NCI-H146 treated with DMSO at 0.1 percent for 48 hours (cell line): ENCODE data around the gene RNU6-8.

Experiments
- DNase-seq: peaks from one replicate; lab custom pipeline; 2025; ENCODE audit not compliant: unreplicated experiment; lab: John Stamatoyannopoulos, UW

The RNU6-8 gene

GRCh38 chr14:32202998-32203882 is at the start of gene RNU6-8:
Gene RNU6-8 (minus strand): TSS chr14:32203269.
- peak; percentile 49 for DNase-seq

DNA sequence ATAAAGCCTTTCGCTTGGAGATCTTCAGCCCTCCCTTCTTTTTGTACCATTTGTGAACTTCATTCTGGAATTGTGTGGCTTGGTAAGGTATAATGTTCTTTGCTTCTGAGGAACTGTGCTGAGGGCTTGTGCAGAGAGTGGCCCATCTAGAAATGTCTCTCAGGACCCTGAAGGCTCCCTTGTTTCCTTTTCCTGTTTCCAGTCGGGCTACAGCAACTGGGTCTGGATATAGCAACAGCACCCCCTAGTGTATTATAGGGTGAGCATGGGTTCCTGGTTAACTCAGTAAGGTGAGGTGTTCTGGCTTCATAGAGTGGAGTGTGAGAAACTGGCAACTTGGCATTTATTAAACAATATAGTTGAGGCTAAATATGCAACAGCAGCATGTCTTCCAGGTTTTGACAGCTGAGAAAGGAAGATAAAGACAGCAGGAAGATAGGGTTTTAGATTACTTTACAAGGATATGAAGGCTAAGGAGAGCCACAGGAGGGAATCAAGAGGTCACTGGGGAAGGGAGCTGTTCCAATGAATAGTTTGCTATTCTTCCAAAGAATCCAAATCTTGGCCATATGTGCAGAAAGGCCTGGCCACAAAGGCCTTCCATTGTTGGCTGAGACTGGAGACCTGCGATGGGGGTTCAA is 49.1 kb upstream of the RNU6-8 start:
- peak; percentile 47 for DNase-seq

GRCh38 chr14:32251530-32251929 is 48.5 kb upstream of the RNU6-8 start:
- no peak for DNase-seq

- DNase-seq, result no peak
These were observed 47.6 kb upstream of the RNU6-8 start for GRCh38 chr14:32250681-32251080.

DNA sequence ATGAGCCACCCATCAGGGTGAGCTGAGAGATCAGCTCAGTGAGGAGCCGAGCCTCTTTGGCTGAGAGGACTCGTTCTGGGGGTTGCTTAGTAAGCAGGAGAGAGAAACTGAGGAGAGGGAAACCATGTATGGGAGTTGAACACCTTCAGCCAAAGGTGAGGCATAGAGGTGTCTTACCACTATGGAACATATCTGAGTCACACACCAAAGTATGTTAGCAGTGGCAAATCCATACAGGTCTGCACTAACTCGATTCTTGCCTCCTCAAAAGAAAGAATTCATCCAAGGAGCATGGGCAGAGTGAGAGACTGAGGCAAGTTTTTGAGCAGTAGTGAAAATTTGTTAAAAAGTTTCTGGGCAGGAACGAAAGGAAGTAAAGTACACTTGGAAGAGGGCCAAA is 46.7 kb upstream of the RNU6-8 start:
- DNase-seq, result no peak

- DNase-seq, result no peak
These were observed 46.3 kb upstream of the RNU6-8 start for GRCh38 chr14:32249371-32249770.

DNA sequence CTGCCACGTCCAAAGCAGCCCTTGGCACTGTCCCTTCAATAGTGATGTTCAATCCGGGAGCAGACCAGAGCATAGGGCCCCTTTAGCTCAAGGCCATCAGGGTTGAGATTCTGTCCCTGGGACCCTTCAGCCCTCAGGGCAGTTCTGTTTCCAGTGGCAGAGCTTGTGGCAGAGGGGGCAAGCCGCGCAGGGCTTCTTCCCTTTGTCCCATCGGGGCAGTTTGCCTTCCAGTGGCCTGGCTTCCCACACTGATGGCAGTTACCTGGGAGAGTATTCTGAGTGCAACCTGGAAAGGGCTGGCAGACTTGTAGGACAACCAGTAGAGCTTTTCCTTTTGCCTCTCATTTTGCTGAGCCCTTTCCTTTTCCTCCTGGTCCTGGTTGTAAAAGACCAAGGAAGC is 43.7 kb upstream of the RNU6-8 start:
- DNase-seq, result no peak

GRCh38 chr14:32244404-32244803 is 41.3 kb upstream of the RNU6-8 start:
- DNase-seq, result no peak

DNA sequence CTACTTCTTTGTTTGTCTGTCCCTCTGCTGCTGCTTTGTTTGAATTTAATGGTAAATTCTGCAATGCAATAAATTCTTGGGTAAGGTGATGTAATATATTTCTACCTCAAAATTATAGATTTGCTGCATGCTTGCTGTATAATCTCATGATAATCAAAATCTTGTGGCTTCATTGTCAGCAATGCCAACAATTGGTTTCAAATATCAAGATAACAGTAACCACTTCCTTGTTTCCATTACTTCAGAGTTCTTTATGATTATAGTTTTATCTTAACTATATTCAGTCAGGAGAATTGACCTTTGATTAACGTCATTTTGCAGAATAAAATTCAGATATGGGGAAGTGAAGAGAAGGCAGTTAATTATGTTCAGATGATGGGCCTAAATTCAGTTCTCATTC is 30.2 kb upstream of the RNU6-8 start:
- DNase-seq, result no peak

DNA sequence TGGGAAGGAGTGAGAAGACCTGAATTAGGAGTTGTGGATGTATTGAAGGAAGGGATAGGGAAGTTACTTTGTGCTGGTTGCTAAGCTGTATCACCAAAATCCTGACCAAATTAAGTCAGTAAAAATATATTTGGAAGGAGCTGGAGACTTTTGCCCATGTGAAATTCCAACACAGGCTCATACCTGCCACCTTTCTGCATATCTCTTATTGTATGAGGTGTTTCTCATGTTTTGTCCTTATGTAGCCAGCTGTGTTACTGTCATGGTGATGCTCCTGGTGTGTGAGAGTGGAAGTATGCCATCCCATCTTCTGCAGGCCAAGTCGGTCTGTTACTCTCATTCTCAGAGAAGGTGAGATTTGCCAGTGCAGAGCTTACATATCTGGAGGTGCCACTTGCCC is 29.4 kb upstream of the RNU6-8 start:
- DNase-seq, result no peak

- DNase-seq, result no peak
These were observed 27.7 kb upstream of the RNU6-8 start for GRCh38 chr14:32230695-32231280.

GRCh38 chr14:32230181-32230580 is 27.1 kb upstream of the RNU6-8 start:
- no peak for DNase-seq

- DNase-seq, result no peak
These were observed 23.0 kb upstream of the RNU6-8 start for GRCh38 chr14:32226056-32226455.

GRCh38 chr14:32225378-32225920 is 22.4 kb upstream of the RNU6-8 start:
- no peak for DNase-seq

DNA sequence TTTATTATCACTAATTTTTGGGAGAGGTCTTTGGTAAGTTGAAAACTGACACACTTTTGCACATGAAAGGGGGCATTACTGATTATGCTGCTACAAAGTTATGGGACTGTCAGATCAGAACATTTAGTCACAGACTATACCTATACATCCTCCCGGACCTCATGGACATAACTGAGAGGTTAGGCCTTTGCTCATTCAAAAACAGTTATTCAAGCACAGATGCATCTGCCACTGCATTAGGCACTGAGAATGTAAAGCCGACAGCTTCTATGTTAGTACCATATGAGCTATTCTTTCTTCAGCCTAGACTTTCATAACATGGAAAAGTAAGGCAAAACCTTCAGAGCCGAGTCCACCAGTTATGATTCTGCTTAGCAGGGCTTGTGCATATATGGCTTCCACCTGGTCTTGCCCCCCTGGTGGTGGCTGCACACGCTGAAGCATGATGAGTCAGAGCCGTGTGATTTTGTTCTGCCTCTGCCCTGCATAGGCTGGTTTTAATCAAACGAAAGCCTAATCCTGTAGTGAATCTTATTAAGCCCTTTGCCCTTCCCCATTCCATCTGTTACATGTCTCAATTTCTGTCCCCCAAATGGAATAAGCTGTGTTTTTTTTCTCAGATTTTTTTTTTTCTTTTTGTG is 21.8 kb upstream of the RNU6-8 start:
- DNase-seq, result peak; percentile 58

DNA sequence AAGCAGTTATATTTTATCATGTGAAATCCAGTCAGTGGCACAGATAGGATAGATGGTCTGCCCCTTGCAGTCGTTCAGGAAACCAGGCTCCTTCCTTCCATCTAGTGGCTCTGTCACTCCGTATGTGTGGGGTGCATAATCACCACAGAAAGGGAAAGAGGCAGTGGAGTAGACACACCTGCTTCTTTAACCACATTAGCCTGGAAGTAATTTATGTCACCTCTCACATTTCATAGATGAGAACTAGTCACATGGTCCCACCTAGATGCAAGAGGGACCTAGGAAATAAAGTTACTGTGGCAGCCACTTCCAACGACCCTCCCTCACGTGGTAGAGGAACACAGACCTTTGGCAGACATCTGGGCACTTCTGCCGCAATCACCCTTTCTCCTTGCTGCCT is 14.2 kb upstream of the RNU6-8 start:
- DNase-seq, result peak; percentile 44

DNA sequence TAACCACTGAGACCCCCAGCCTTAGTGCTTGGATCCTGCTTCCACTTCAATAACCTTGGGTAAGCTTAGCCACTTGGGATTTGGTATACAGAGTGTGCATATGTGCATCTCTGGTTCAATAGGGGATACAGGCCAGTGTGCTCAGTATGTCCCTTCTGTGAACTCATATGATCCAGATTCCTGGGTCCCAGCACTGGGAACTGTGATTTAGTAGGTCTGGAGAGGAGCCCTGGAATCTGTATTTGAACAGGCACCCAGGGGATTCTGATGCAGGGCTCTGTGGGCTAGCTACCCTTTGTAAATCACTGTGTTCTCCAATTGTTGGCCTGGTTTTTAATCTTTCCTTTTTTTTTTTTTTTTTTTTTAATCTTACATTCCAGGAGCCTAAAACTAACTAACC is 9.8 kb upstream of the RNU6-8 start:
- no peak for DNase-seq

- no peak for DNase-seq
These were observed 8.0 kb upstream of the RNU6-8 start for GRCh38 chr14:32211068-32211404.

GRCh38 chr14:32209471-32209870 is 6.4 kb upstream of the RNU6-8 start:
- no peak for DNase-seq

DNA sequence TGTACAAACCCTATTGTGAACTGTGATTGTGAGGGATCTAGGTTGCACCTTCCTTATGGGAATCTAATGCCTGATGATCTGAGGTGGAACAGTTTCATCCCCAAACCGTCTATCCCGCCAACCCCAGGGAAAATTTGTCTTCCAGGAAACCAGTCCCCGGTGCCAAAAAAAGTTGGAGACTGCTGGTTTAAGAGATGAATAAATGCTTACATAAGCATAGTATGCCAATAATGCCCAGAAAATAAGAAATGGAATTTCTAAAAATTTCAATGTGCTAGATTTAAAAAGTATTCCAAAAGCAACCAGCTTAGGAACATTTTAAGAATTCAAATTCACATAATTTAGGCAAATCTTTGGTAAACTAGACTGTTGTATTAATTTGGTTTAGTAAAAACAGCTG is 5.4 kb upstream of the RNU6-8 start:
- DNase-seq, result no peak

DNA sequence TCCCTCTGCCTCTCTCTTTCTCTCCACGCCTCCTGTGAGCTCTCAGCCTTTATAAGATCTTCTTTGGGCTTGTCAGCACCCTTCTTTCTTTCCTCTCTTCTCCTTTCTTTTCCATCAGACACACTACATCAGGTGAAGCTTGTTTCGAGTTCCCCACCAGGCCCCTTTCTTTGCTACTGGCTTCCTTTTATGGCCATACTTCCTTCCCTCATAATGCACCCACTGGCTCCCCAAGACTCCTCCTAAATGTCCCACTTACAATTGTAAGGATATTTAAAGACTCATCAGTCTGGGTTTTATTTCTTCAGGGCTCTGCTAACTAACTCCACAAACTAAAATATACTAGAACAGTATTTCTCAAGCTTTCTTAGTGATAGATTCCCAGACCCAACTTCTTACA is 3.5 kb upstream of the RNU6-8 start:
- DNase-seq, result no peak

GRCh38 chr14:32205984-32206383 is 2.9 kb upstream of the RNU6-8 start:
- no peak for DNase-seq
